ENCODE data around the gene SMAD2.

The SMAD2 gene

GRCh38 chr18:47790036-47790435 lies 140.4 kb downstream of the SMAD2 start:
- Histone ChIP-seq H3K79me2 (ENCODE audit: low read length) (no peaks in the 10 kb centered on the region), H2AFZ (ENCODE audit: low read length) (no peak overlapping the region), H3K27me3 (replicated peaks; ENCODE audit: insufficient read depth, low read length) (no peaks in the 10 kb centered on the region), H4K20me1 (ENCODE audit: insufficient read depth, low read length) (no peaks in the 10 kb centered on the region), H3K27ac (ENCODE audit: low read length) (no peak overlapping the region), H3K4me2 (ENCODE audit: low read depth, low read length) (no peak overlapping the region), H3K36me3 (replicated peaks; ENCODE audit: insufficient read depth, low read length) (no peaks in the 10 kb centered on the region; the same call in 1 of the 2 replicates), H3K9ac (ENCODE audit: low read length) (no peak overlapping the region), H3K9me2 (replicated peaks; ENCODE audit: insufficient read depth, low read length) (no peaks in the 10 kb centered on the region), H3K9me3 (replicated peaks; ENCODE audit: insufficient read depth, low read length) (no peaks in the 10 kb centered on the region), H3K4me3 (ENCODE audit: low read length) (no peak overlapping the region), H3K4me1 (ENCODE audit: low read length) (no peaks in the 10 kb centered on the region), H3F3A (ENCODE audit: insufficient read depth, low read length) (no peaks in the 10 kb centered on the region)
- TF ChIP-seq CTCF (IDR thresholded peaks at IDR 0.05; ENCODE audit: low read length) = no peak
- no peak for TF ChIP-seq EZH2 (optimal IDR thresholded peaks at IDR 0.05; ENCODE audit: low read depth, low read length)
- no peak for TF ChIP-seq EZH2phosphoT487 (IDR thresholded peaks at IDR 0.05; ENCODE audit: low read length)
- DNase-seq = no peak

DNA sequence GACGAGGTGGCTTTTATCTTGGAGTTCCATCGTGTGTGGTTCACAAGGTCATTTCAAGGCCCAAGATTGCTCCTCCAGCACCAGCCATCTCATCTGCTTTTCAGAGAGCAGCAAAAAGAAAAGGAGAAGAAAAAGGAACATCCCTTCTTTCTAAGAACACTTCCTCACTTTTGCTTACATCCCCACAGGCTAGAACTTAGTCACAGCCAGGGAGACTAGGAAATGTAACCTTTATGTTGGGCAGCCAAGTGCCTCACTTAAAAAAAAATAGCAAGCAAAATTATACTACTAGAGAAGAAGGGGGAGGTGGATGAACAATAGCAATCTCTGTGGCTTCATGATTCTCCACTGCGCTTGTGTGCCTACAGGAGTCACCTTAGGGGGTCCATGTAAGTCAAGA lies 141.8 kb downstream of the SMAD2 start:
- no peaks in the 10 kb centered on the region for H3K9me2 ChIP-seq (replicated peaks; ENCODE audit: insufficient read depth, low read length)
- H3K36me3 ChIP-seq (replicated peaks; ENCODE audit: insufficient read depth, low read length) = no peaks in the 10 kb centered on the region; the same call in 1 of the 2 replicates
- H3K9ac ChIP-seq (ENCODE audit: low read length) = no peak overlapping the region
- H3K4me3 ChIP-seq (ENCODE audit: low read length) = no peak overlapping the region
- H2AFZ ChIP-seq (ENCODE audit: low read length) = no peak overlapping the region
- no peaks in the 10 kb centered on the region for H4K20me1 ChIP-seq (ENCODE audit: insufficient read depth, low read length)
- H3F3A ChIP-seq (ENCODE audit: insufficient read depth, low read length) = no peaks in the 10 kb centered on the region
- no peaks in the 10 kb centered on the region for H3K79me2 ChIP-seq (ENCODE audit: low read length)
- no peak overlapping the region for H3K27ac ChIP-seq (ENCODE audit: low read length)
- H3K27me3 ChIP-seq (replicated peaks; ENCODE audit: insufficient read depth, low read length) = no peaks in the 10 kb centered on the region
- no peak for TF ChIP-seq CTCF (IDR thresholded peaks at IDR 0.05; ENCODE audit: low read length)
- TF ChIP-seq EZH2phosphoT487 (IDR thresholded peaks at IDR 0.05; ENCODE audit: low read length) = no peak
- TF ChIP-seq EZH2 (optimal IDR thresholded peaks at IDR 0.05; ENCODE audit: low read depth, low read length) = no peak
- no peaks in the 10 kb centered on the region for H3K4me1 ChIP-seq (ENCODE audit: low read length)
- DNase-seq = no peak
- no peak overlapping the region for H3K4me2 ChIP-seq (ENCODE audit: low read depth, low read length)
- no peaks in the 10 kb centered on the region for H3K9me3 ChIP-seq (replicated peaks; ENCODE audit: insufficient read depth, low read length)

DNA sequence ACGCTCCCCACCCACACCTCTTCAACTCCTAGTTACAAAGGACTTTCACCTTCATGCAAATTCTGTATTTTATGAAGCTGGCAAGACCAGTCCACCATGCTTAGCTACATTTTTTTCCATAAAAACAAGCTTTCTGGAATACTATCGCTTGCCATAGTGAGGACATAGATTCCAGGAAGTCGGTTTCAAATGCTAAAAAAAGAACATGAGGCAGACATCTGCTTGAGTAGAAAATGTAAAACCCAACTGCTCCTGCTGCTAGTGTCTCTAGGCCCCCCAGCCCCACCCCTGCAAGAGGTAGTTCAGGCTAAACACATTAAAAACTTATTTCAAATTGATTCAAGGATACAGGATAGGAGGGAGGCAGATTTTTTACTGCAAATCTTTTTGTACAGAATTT lies 148.9 kb downstream of the SMAD2 start:
- H3K36me3 ChIP-seq (replicated peaks; ENCODE audit: insufficient read depth, low read length) = no peaks in the 10 kb centered on the region; the same call in 1 of the 2 replicates
- H3K9me3 ChIP-seq (replicated peaks; ENCODE audit: insufficient read depth, low read length) = no peaks in the 10 kb centered on the region
- no peak overlapping the region for H3K4me3 ChIP-seq (ENCODE audit: low read length)
- no peaks in the 10 kb centered on the region for H3K79me2 ChIP-seq (ENCODE audit: low read length)
- H3K27me3 ChIP-seq (replicated peaks; ENCODE audit: insufficient read depth, low read length) = no peaks in the 10 kb centered on the region
- H3K9me2 ChIP-seq (replicated peaks; ENCODE audit: insufficient read depth, low read length) = no peaks in the 10 kb centered on the region
- no peaks in the 10 kb centered on the region for H4K20me1 ChIP-seq (ENCODE audit: insufficient read depth, low read length)
- H3F3A ChIP-seq (ENCODE audit: insufficient read depth, low read length) = no peaks in the 10 kb centered on the region
- no peak for DNase-seq
- H3K4me1 ChIP-seq (ENCODE audit: low read length) = no peaks in the 10 kb centered on the region
- TF ChIP-seq EZH2 (optimal IDR thresholded peaks at IDR 0.05; ENCODE audit: low read depth, low read length) (no peak), EZH2phosphoT487 (IDR thresholded peaks at IDR 0.05; ENCODE audit: low read length) (no peak), CTCF (IDR thresholded peaks at IDR 0.05; ENCODE audit: low read length) (no peak)
- H3K27ac ChIP-seq (ENCODE audit: low read length) = no peak overlapping the region
- no peak overlapping the region for H3K9ac ChIP-seq (ENCODE audit: low read length)
- H3K4me2 ChIP-seq (ENCODE audit: low read depth, low read length) = no peak overlapping the region
- no peak overlapping the region for H2AFZ ChIP-seq (ENCODE audit: low read length)
